Neural cell (in vitro differentiated cells): ENCODE results near the gene SCCPDH. TPM values are rescaled to one million over a fixed set of nuclear protein-coding genes. Genes with fewer than 3 reads are reported as not detected.

Experiments used
- H2AFZ ChIP-seq: fragments of 200-600, 300-800 bp; sonication (generic), shearing (Covaris generic); 2 replicates; pipeline ENCODE4 v1.6.0; 2014; ENCODE audit warnings: low read depth, mild to moderate bottlenecking, antibody characterized with exemption, low read length, moderate library complexity
- H3F3A ChIP-seq: fragments of 200-600 bp; shearing (Covaris generic); 2 replicates; pipeline ENCODE4 v1.6.1; 2016; ENCODE audit warnings: mild to moderate bottlenecking, moderate library complexity, mixed read lengths, antibody characterized with exemption, low read length; ENCODE audit not compliant: insufficient read depth, poor library complexity, severe bottlenecking
- H3K27ac ChIP-seq: fragments of 200-600, 300-800 bp; sonication (generic), shearing (Covaris generic); 2 replicates; pipeline ENCODE4 v1.5.1; 2014; ENCODE audit warnings: mild to moderate bottlenecking, low read length, moderate library complexity
- H3K27me3 ChIP-seq: fragments of 300-800, 200-600 bp; sonication (generic), shearing (Covaris generic); 2 replicates; pipeline ENCODE4 v1.6.0; 2014; ENCODE audit warnings: mild to moderate bottlenecking, low read depth, low read length, moderate library complexity; ENCODE audit not compliant: insufficient read depth
- H3K36me3 ChIP-seq: fragments of 300-800, 200-600 bp; sonication (generic), shearing (Covaris generic); 2 replicates; pipeline ENCODE4 v1.5.1; 2014; ENCODE audit warnings: mild to moderate bottlenecking, antibody characterized with exemption, low read length, moderate library complexity; ENCODE audit not compliant: insufficient read depth
- H3K4me2 ChIP-seq: fragments of 300-800, 200-600 bp; sonication (generic), shearing (Covaris generic); 2 replicates; pipeline ENCODE4 v1.6.0; 2014; ENCODE audit warnings: mild to moderate bottlenecking, low read length
- H3K4me3 ChIP-seq: fragments of 300-800, 200-600 bp; sonication (generic), shearing (Covaris generic); 2 replicates; pipeline ENCODE4 v1.5.1; 2014; ENCODE audit warnings: mild to moderate bottlenecking, low read length, moderate library complexity
- H3K79me2 ChIP-seq: fragments of 200-600 bp; shearing (Covaris generic); replicated peaks from 2 replicates; pipeline ENCODE4 v1.6.0; 2014; ENCODE audit warnings: mild to moderate bottlenecking, low read length, moderate library complexity; ENCODE audit not compliant: insufficient read depth
- H3K9ac ChIP-seq: fragments of 300-800, 200-600 bp; sonication (generic), shearing (Covaris generic); 2 replicates; pipeline ENCODE4 v1.6.1; 2016; ENCODE audit warnings: mild to moderate bottlenecking, low read length, mixed read lengths
- H3K9me2 ChIP-seq: fragments of 200-600 bp; shearing (Covaris generic); 2 replicates; pipeline ENCODE4 v1.6.1; 2016; ENCODE audit warnings: mild to moderate bottlenecking, low read length, mixed read lengths; ENCODE audit not compliant: insufficient read depth
- H3K9me3 ChIP-seq: fragments of 200-600, 300-800 bp; sonication (generic), shearing (Covaris generic); 2 replicates; pipeline ENCODE4 v1.6.1; 2016; ENCODE audit warnings: mild to moderate bottlenecking, mixed run types, low read length, moderate library complexity, mixed read lengths
- H4K20me1 ChIP-seq: fragments of 200-600 bp; shearing (Covaris generic); 2 replicates; pipeline ENCODE4 v1.6.1; 2016; ENCODE audit warnings: mild to moderate bottlenecking, mixed run types; ENCODE audit not compliant: insufficient read depth
- EP300 ChIP-seq: fragments of 450-650 bp; conservative IDR thresholded peaks from 2 replicates; pipeline ENCODE4 v1.6.1; 2014; ENCODE audit warnings: antibody characterized with exemption, mild to moderate bottlenecking, moderate library complexity; ENCODE audit not compliant: poor library complexity, severe bottlenecking
- EZH2 ChIP-seq: fragments of 200-600, 300-800 bp; shearing (Covaris generic), sonication (generic); IDR thresholded peaks from 2 replicates; pipeline ENCODE4 v1.6.1; 2014; ENCODE audit warnings: antibody characterized with exemption, low read length, borderline replicate concordance, mild to moderate bottlenecking; ENCODE audit not compliant: insufficient read depth, poor library complexity, severe bottlenecking
- MXI1 ChIP-seq: fragments of 450-650 bp; conservative IDR thresholded peaks from 2 replicates; pipeline ENCODE4 v1.6.1; 2014; ENCODE audit warnings: antibody characterized with exemption, mild to moderate bottlenecking; ENCODE audit not compliant: poor library complexity, severe bottlenecking
- POLR2AphosphoS5 ChIP-seq: IDR thresholded peaks from 2 replicates; pipeline ENCODE4 v1.6.1; 2012
- RAD21 ChIP-seq: fragments of 450-650 bp; conservative IDR thresholded peaks from 2 replicates; pipeline ENCODE4 v1.6.1; 2014; ENCODE audit warnings: antibody characterized with exemption, mild to moderate bottlenecking, moderate library complexity
- SMC3 ChIP-seq: fragments of 450-650 bp; conservative IDR thresholded peaks from 2 replicates; pipeline ENCODE4 v1.6.1; 2014; ENCODE audit warnings: antibody characterized with exemption, mild to moderate bottlenecking, moderate library complexity; ENCODE audit not compliant: poor library complexity
- TAF1 ChIP-seq: IDR thresholded peaks from 2 replicates; pipeline ENCODE4 v1.6.1; 2012; ENCODE audit warnings: low read depth
- polyA plus RNA-seq: library from polyadenylated mRNA; depleted of rRNA; stranded (reverse); fragments of >200 nt; gene quantifications from 2 replicates; pipeline ENCODE4 v1.2.3, GENCODE V29; 2014
- TF ChIP-seq, protein P1 (sequence below): IDR thresholded peaks from 2 replicates; pipeline ENCODE4 v1.6.1; 2012; ENCODE audit warnings: borderline replicate concordance
- TF ChIP-seq, protein P2 (sequence below): fragments of 450-650 bp; IDR thresholded peaks from 2 replicates; pipeline ENCODE4 v1.5.1; 2014; ENCODE audit warnings: antibody characterized with exemption, mild to moderate bottlenecking, moderate library complexity; ENCODE audit not compliant: poor library complexity, severe bottlenecking

The SCCPDH gene
- polyA plus RNA-seq, 1 donor from 2014 or later, result 94.2 TPM

- Histone ChIP-seq H3K27ac (no peak overlapping the region), H3K36me3 (no peaks in the 10 kb centered on the region), H3K27me3 (no peaks in the 10 kb centered on the region), H3K79me2 (no peaks in the 10 kb centered on the region), H3K9me3 (no peaks in the 10 kb centered on the region), H3K4me3 (no peak overlapping the region), H4K20me1 (no peaks in the 10 kb centered on the region), H3K9me2 (no peaks in the 10 kb centered on the region), H3K4me2 (no peak overlapping the region), H2AFZ (no peak overlapping the region), H3F3A (no peaks in the 10 kb centered on the region), H3K9ac (no peak overlapping the region)
- TF ChIP-seq TAF1, result no peak
- TF ChIP-seq, protein P1, sequence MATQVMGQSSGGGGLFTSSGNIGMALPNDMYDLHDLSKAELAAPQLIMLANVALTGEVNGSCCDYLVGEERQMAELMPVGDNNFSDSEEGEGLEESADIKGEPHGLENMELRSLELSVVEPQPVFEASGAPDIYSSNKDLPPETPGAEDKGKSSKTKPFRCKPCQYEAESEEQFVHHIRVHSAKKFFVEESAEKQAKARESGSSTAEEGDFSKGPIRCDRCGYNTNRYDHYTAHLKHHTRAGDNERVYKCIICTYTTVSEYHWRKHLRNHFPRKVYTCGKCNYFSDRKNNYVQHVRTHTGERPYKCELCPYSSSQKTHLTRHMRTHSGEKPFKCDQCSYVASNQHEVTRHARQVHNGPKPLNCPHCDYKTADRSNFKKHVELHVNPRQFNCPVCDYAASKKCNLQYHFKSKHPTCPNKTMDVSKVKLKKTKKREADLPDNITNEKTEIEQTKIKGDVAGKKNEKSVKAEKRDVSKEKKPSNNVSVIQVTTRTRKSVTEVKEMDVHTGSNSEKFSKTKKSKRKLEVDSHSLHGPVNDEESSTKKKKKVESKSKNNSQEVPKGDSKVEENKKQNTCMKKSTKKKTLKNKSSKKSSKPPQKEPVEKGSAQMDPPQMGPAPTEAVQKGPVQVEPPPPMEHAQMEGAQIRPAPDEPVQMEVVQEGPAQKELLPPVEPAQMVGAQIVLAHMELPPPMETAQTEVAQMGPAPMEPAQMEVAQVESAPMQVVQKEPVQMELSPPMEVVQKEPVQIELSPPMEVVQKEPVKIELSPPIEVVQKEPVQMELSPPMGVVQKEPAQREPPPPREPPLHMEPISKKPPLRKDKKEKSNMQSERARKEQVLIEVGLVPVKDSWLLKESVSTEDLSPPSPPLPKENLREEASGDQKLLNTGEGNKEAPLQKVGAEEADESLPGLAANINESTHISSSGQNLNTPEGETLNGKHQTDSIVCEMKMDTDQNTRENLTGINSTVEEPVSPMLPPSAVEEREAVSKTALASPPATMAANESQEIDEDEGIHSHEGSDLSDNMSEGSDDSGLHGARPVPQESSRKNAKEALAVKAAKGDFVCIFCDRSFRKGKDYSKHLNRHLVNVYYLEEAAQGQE, result no peak
These were observed 71.9 kb downstream of the SCCPDH start for GRCh38 chr1:246795906-246796694.

- TF ChIP-seq EZH2, result no peak
- no peak for TF ChIP-seq TAF1
- TF ChIP-seq SMC3, result no peak
- TF ChIP-seq, protein P2, sequence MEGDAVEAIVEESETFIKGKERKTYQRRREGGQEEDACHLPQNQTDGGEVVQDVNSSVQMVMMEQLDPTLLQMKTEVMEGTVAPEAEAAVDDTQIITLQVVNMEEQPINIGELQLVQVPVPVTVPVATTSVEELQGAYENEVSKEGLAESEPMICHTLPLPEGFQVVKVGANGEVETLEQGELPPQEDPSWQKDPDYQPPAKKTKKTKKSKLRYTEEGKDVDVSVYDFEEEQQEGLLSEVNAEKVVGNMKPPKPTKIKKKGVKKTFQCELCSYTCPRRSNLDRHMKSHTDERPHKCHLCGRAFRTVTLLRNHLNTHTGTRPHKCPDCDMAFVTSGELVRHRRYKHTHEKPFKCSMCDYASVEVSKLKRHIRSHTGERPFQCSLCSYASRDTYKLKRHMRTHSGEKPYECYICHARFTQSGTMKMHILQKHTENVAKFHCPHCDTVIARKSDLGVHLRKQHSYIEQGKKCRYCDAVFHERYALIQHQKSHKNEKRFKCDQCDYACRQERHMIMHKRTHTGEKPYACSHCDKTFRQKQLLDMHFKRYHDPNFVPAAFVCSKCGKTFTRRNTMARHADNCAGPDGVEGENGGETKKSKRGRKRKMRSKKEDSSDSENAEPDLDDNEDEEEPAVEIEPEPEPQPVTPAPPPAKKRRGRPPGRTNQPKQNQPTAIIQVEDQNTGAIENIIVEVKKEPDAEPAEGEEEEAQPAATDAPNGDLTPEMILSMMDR, result no peak
- TF ChIP-seq EP300, result no peak
- TF ChIP-seq MXI1, result no peak
- TF ChIP-seq POLR2AphosphoS5, result no peak
- TF ChIP-seq, protein P1, result no peak
- no peak for TF ChIP-seq RAD21
- Histone ChIP-seq H3K27ac (no peak overlapping the region), H3F3A (no peaks in the 10 kb centered on the region), H3K36me3 (no peaks in the 10 kb centered on the region), H3K9ac (no peak overlapping the region), H3K4me3 (no peak overlapping the region), H4K20me1 (no peaks in the 10 kb centered on the region), H3K79me2 (no peaks in the 10 kb centered on the region), H3K27me3 (no peaks in the 10 kb centered on the region), H2AFZ (no peak overlapping the region), H3K9me3 (no peaks in the 10 kb centered on the region), H3K9me2 (no peaks in the 10 kb centered on the region), H3K4me2 (no peak overlapping the region)
These were observed 72.9 kb downstream of the SCCPDH start for GRCh38 chr1:246797157-246797556.
